Measurements from ENCODE around the gene RAB11FIP4. TPM values are rescaled to one million over a fixed set of nuclear protein-coding genes. Genes with fewer than 3 reads are reported as not detected.

RAB11FIP4 gene
- total RNA-seq, 1 experiment from 2014 or later, result 54.9 TPM

- TF ChIP-seq NR1H2 (CRISPR knock-in tag; IDR thresholded peaks at IDR 0.05) (no peak), ZMAT4 (CRISPR knock-in tag; IDR thresholded peaks at IDR 0.05) (no peak), NFYB (CRISPR knock-in tag; conservative IDR thresholded peaks at IDR 0.05; ENCODE audit: low read depth) (no peak), ESRRA (CRISPR knock-in tag; IDR thresholded peaks at IDR 0.05; ENCODE audit: borderline replicate concordance) (no peak), E2F5 (CRISPR knock-in tag; IDR thresholded peaks at IDR 0.05) (no peak), CBFB (CRISPR knock-in tag; IDR thresholded peaks at IDR 0.05; ENCODE audit: low read depth) (no peak), PRRX2 (CRISPR knock-in tag; IDR thresholded peaks at IDR 0.05) (no peak)
- TF ChIP-seq, protein P1, sequence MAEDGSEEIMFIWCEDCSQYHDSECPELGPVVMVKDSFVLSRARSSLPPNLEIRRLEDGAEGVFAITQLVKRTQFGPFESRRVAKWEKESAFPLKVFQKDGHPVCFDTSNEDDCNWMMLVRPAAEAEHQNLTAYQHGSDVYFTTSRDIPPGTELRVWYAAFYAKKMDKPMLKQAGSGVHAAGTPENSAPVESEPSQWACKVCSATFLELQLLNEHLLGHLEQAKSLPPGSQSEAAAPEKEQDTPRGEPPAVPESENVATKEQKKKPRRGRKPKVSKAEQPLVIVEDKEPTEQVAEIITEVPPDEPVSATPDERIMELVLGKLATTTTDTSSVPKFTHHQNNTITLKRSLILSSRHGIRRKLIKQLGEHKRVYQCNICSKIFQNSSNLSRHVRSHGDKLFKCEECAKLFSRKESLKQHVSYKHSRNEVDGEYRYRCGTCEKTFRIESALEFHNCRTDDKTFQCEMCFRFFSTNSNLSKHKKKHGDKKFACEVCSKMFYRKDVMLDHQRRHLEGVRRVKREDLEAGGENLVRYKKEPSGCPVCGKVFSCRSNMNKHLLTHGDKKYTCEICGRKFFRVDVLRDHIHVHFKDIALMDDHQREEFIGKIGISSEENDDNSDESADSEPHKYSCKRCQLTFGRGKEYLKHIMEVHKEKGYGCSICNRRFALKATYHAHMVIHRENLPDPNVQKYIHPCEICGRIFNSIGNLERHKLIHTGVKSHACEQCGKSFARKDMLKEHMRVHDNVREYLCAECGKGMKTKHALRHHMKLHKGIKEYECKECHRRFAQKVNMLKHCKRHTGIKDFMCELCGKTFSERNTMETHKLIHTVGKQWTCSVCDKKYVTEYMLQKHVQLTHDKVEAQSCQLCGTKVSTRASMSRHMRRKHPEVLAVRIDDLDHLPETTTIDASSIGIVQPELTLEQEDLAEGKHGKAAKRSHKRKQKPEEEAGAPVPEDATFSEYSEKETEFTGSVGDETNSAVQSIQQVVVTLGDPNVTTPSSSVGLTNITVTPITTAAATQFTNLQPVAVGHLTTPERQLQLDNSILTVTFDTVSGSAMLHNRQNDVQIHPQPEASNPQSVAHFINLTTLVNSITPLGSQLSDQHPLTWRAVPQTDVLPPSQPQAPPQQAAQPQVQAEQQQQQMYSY (CRISPR knock-in tag; IDR thresholded peaks at IDR 0.05), result no peak
Measured at GRCh38 chr17:31408586-31408985, 17.1 kb downstream of the RAB11FIP4 start (continued).

DNA sequence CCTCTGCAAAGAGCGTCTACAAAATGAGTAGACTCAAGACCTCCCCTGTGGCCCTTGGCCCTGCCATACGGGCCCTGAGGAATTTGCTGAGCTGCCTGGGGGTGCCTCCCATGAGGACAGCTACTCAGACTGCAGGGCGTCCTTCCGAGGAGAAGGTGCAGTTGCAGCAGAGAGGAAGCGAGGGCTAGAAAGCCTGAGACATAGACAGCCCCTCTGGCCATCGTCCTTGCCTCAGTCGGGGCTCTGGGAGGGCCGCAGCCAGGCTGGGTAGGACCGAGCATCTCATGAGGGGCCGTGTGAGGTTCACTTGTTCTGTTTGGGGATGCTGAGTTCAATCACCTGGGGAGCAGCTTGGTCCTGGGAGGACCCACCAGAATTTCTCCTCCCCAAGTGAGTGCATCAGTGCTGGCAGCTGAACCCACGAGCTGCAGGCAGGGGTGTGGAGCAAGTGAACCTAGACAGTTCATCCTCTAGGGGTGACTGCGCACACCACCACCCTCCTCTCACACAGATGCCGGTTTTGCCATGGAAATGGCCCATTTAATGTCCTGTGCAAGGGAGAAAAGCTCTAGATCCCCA is 20.3 kb downstream of the RAB11FIP4 start:
- H3K27me3 Mint-ChIP-seq (ENCODE audit: low read depth), result no peaks in the 10 kb centered on the region
- H3K4me1 Mint-ChIP-seq, result peaks cover 18% of the 10 kb centered on the region
- ATAC-seq (no peak), DNase-seq (ENCODE audit: low spot score) (no peak)
- H3K27ac Mint-ChIP-seq, result no peak overlapping the region
- ChIA-PET CTCF (interaction anchor here (2.5 to 6.5 kb wide), 2 partner anchors 22 to 105 kb away, joined by 7 to 34 read pairs; partner anchors contain the start of gene RAB11FIP4), POLR2A (no interaction called here)
- H3K36me3 Mint-ChIP-seq, result no peaks in the 10 kb centered on the region
- H3K9me3 Mint-ChIP-seq, result no peaks in the 10 kb centered on the region
- H3K4me3 Mint-ChIP-seq, result no peak overlapping the region
- no peak for TF ChIP-seq HMGA2 (CRISPR knock-in tag; IDR thresholded peaks at IDR 0.05)
- TF ChIP-seq ZSCAN18 (CRISPR knock-in tag; IDR thresholded peaks at IDR 0.05), result no peak
- no peak for TF ChIP-seq ESRRA (CRISPR knock-in tag; IDR thresholded peaks at IDR 0.05; ENCODE audit: borderline replicate concordance)
- no peak for TF ChIP-seq MLX (CRISPR knock-in tag; IDR thresholded peaks at IDR 0.05)
- TF ChIP-seq NR1H2 (CRISPR knock-in tag; IDR thresholded peaks at IDR 0.05), result no peak
- no peak for TF ChIP-seq OVOL2 (CRISPR knock-in tag; IDR thresholded peaks at IDR 0.05; ENCODE audit: borderline replicate concordance)
- TF ChIP-seq, protein P2, sequence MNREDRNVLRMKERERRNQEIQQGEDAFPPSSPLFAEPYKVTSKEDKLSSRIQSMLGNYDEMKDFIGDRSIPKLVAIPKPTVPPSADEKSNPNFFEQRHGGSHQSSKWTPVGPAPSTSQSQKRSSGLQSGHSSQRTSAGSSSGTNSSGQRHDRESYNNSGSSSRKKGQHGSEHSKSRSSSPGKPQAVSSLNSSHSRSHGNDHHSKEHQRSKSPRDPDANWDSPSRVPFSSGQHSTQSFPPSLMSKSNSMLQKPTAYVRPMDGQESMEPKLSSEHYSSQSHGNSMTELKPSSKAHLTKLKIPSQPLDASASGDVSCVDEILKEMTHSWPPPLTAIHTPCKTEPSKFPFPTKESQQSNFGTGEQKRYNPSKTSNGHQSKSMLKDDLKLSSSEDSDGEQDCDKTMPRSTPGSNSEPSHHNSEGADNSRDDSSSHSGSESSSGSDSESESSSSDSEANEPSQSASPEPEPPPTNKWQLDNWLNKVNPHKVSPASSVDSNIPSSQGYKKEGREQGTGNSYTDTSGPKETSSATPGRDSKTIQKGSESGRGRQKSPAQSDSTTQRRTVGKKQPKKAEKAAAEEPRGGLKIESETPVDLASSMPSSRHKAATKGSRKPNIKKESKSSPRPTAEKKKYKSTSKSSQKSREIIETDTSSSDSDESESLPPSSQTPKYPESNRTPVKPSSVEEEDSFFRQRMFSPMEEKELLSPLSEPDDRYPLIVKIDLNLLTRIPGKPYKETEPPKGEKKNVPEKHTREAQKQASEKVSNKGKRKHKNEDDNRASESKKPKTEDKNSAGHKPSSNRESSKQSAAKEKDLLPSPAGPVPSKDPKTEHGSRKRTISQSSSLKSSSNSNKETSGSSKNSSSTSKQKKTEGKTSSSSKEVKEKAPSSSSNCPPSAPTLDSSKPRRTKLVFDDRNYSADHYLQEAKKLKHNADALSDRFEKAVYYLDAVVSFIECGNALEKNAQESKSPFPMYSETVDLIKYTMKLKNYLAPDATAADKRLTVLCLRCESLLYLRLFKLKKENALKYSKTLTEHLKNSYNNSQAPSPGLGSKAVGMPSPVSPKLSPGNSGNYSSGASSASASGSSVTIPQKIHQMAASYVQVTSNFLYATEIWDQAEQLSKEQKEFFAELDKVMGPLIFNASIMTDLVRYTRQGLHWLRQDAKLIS (CRISPR knock-in tag; IDR thresholded peaks at IDR 0.05; ENCODE audit: borderline replicate concordance), result no peak
- TF ChIP-seq EMX1 (CRISPR knock-in tag; IDR thresholded peaks at IDR 0.05), result no peak
- TF ChIP-seq, protein P3, sequence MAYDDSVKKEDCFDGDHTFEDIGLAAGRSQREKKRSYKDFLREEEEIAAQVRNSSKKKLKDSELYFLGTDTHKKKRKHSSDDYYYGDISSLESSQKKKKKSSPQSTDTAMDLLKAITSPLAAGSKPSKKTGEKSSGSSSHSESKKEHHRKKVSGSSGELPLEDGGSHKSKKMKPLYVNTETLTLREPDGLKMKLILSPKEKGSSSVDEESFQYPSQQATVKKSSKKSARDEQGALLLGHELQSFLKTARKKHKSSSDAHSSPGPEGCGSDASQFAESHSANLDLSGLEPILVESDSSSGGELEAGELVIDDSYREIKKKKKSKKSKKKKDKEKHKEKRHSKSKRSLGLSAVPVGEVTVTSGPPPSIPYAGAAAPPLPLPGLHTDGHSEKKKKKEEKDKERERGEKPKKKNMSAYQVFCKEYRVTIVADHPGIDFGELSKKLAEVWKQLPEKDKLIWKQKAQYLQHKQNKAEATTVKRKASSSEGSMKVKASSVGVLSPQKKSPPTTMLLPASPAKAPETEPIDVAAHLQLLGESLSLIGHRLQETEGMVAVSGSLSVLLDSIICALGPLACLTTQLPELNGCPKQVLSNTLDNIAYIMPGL (CRISPR knock-in tag; IDR thresholded peaks at IDR 0.05), result no peak
- TF ChIP-seq TP53 (CRISPR knock-in tag; IDR thresholded peaks at IDR 0.05), result no peak
- no peak for TF ChIP-seq JAZF1 (CRISPR knock-in tag; IDR thresholded peaks at IDR 0.05)
- no peak for TF ChIP-seq CDX4 (CRISPR knock-in tag; IDR thresholded peaks at IDR 0.05; ENCODE audit: borderline replicate concordance)
- TF ChIP-seq NR3C1 (CRISPR knock-in tag; conservative IDR thresholded peaks at IDR 0.05; ENCODE audit: low read depth), result no peak
- TF ChIP-seq NFYB (CRISPR knock-in tag; conservative IDR thresholded peaks at IDR 0.05; ENCODE audit: low read depth), result no peak
- no peak for TF ChIP-seq TEAD1 (CRISPR knock-in tag; IDR thresholded peaks at IDR 0.05)
- no peak for TF ChIP-seq SMAD3 (CRISPR knock-in tag; IDR thresholded peaks at IDR 0.05; ENCODE audit: borderline replicate concordance)
- TF ChIP-seq MAX (CRISPR knock-in tag; IDR thresholded peaks at IDR 0.05), result no peak

All from WTC11 (cell line).